ENCODE results near the gene PRR5L. TPM values are rescaled to one million over a fixed set of nuclear protein-coding genes. Genes with fewer than 3 reads are reported as not detected.

PRR5L gene
- polyA plus RNA-seq, 1 donor (not counting 4 experiments of a cell fraction or from before 2014, with no cell fraction given): 20.1 TPM

DNA sequence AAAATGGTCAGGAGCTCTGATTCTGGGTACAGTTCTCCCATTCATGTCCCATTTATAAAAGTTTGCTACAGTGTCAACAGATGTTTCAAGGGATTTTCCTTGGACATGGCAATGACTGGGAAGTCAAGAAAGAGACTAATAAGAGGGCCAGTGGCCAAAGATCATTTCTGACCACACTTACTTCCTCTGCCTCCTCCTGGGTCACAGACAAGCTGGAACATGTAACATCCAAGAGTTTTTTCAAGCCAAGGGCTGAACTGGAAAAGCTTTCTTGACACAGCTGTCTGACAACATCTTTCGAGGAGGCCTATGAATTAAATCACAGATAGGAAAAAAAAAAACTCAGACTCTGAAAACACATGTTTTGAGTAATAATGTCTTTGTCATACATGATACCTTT lies 15.6 kb upstream of the PRR5L start:
- Histone ChIP-seq H3K9me3 (ENCODE audit: control insufficient read depth, low read depth, low read length) (no peaks in the 10 kb centered on the region), H3K4me3 (ENCODE audit: control insufficient read depth in 2 of 3, extremely low read depth in 1 of 3, insufficient read depth in 2 of 3, low read depth in 1 of 3, low read length in 3 of 3) (no peak overlapping the region), H3K36me3 (ENCODE audit: control insufficient read depth in 2 of 2, extremely low read depth in 1 of 2, insufficient read depth in 2 of 2, low read length in 2 of 2) (peaks cover 0 to 3% of the 10 kb centered on the region in 2 experiments), H3K9ac (ENCODE audit: control insufficient read depth, extremely low read depth, insufficient read depth, low read length) (no peak overlapping the region), H3K27ac (ENCODE audit: control insufficient read depth, insufficient read depth, low read length) (no peak overlapping the region), H3K4me1 (ENCODE audit: control insufficient read depth, extremely low read depth, insufficient read depth, low read length) (peaks cover 9% of the 10 kb centered on the region), H3K27me3 (ENCODE audit: control insufficient read depth, extremely low read depth, insufficient read depth, low read length) (no peaks in the 10 kb centered on the region), H2AFZ (ENCODE audit: control insufficient read depth, low read length) (no peak overlapping the region), H3K9me1 (ENCODE audit: control insufficient read depth, extremely low read depth, insufficient read depth, low read length) (no peaks in the 10 kb centered on the region), H3K4me2 (ENCODE audit: control insufficient read depth, extremely low read depth, insufficient read depth, low read depth, low read length) (no peak overlapping the region), H3K79me2 (ENCODE audit: control insufficient read depth, insufficient read depth, low read length) (peaks cover 6% of the 10 kb centered on the region), H4K20me1 (ENCODE audit: control insufficient read depth, extremely low read depth, insufficient read depth, low read length) (no peaks in the 10 kb centered on the region)
- FAIRE-seq: peak; percentile 13
- no peak for DNase-seq (ENCODE audit: low read depth, low spot score)
- dilution Hi-C loops (cut with MboI; ENCODE audit: extremely low pct_ligation_motif_present, low sequenced_read_pairs): loop anchor here (25.0 kb wide), 1 partner anchor 107 kb away; no protein-coding TSS in a partner anchor
- TF ChIP-seq, protein P1, sequence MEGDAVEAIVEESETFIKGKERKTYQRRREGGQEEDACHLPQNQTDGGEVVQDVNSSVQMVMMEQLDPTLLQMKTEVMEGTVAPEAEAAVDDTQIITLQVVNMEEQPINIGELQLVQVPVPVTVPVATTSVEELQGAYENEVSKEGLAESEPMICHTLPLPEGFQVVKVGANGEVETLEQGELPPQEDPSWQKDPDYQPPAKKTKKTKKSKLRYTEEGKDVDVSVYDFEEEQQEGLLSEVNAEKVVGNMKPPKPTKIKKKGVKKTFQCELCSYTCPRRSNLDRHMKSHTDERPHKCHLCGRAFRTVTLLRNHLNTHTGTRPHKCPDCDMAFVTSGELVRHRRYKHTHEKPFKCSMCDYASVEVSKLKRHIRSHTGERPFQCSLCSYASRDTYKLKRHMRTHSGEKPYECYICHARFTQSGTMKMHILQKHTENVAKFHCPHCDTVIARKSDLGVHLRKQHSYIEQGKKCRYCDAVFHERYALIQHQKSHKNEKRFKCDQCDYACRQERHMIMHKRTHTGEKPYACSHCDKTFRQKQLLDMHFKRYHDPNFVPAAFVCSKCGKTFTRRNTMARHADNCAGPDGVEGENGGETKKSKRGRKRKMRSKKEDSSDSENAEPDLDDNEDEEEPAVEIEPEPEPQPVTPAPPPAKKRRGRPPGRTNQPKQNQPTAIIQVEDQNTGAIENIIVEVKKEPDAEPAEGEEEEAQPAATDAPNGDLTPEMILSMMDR (optimal IDR thresholded peaks at IDR 0.05 in 1 of 3, IDR thresholded peaks at IDR 0.05 in 1 of 3, conservative IDR thresholded peaks at IDR 0.05 in 1 of 3; ENCODE audit: extremely low read depth in 1 of 3, insufficient read depth in 2 of 3, low read length in 3 of 3): no peak
- no peak for TF ChIP-seq EZH2 (IDR thresholded peaks at IDR 0.05; ENCODE audit: low read length)

DNA sequence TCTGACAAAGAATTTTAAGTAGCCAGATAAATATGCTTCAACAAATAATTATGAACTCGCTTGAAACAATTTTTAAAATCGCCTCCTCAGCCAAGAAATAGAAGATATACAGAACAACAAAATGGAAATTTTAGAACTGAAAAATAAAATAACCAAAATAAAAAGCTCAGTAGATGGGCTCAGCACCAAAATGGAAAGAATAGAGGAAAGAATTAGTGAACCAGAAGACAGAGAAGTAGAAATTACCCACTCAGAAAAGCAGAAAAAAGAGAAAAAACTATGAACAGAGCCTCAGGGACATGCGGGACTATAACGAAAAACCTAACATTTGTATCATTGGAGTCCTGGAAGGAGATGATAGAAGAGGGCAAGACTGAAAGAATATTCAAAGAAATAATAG lies 14.2 kb upstream of the PRR5L start:
- DNase-seq (ENCODE audit: low read depth, low spot score) (no peak), FAIRE-seq (no peak)
- H3K27me3 ChIP-seq (ENCODE audit: control insufficient read depth, extremely low read depth, insufficient read depth, low read length): no peaks in the 10 kb centered on the region
- peaks cover 0 to 2% of the 10 kb centered on the region in 2 experiments for H3K36me3 ChIP-seq (ENCODE audit: control insufficient read depth in 2 of 2, extremely low read depth in 1 of 2, insufficient read depth in 2 of 2, low read length in 2 of 2)
- H3K4me1 ChIP-seq (ENCODE audit: control insufficient read depth, extremely low read depth, insufficient read depth, low read length): peaks cover 9% of the 10 kb centered on the region
- H3K4me2 ChIP-seq (ENCODE audit: control insufficient read depth, extremely low read depth, insufficient read depth, low read depth, low read length): no peak overlapping the region
- H3K4me3 ChIP-seq (ENCODE audit: control insufficient read depth in 2 of 3, extremely low read depth in 1 of 3, insufficient read depth in 2 of 3, low read depth in 1 of 3, low read length in 3 of 3): no peak overlapping the region
- TF ChIP-seq EZH2 (IDR thresholded peaks at IDR 0.05; ENCODE audit: low read length): no peak
- TF ChIP-seq, protein P1 (optimal IDR thresholded peaks at IDR 0.05 in 1 of 3, IDR thresholded peaks at IDR 0.05 in 1 of 3, conservative IDR thresholded peaks at IDR 0.05 in 1 of 3; ENCODE audit: extremely low read depth in 1 of 3, insufficient read depth in 2 of 3, low read length in 3 of 3): no peak
- H2AFZ ChIP-seq (ENCODE audit: control insufficient read depth, low read length): no peak overlapping the region
- H3K27ac ChIP-seq (ENCODE audit: control insufficient read depth, insufficient read depth, low read length): no peak overlapping the region
- no peaks in the 10 kb centered on the region for H3K9me1 ChIP-seq (ENCODE audit: control insufficient read depth, extremely low read depth, insufficient read depth, low read length)
- H3K9ac ChIP-seq (ENCODE audit: control insufficient read depth, extremely low read depth, insufficient read depth, low read length): no peak overlapping the region
- no peaks in the 10 kb centered on the region for H4K20me1 ChIP-seq (ENCODE audit: control insufficient read depth, extremely low read depth, insufficient read depth, low read length)
- dilution Hi-C loops (cut with MboI; ENCODE audit: extremely low pct_ligation_motif_present, low sequenced_read_pairs): loop anchor here (25.0 kb wide), 1 partner anchor 105 kb away; no protein-coding TSS in a partner anchor
- no peaks in the 10 kb centered on the region for H3K9me3 ChIP-seq (ENCODE audit: control insufficient read depth, low read depth, low read length)
- H3K79me2 ChIP-seq (ENCODE audit: control insufficient read depth, insufficient read depth, low read length): peaks cover 6% of the 10 kb centered on the region
